COLO829 (cell line): ENCODE data around the gene VSIG10.
A peak's percentile ranks its signal among the peaks of the same experiment; 100 is the strongest.
"Not testable (repeated sequence)": the region's sequence is repeated elsewhere in the genome, so short reads cannot be mapped to it uniquely, and the experiment has no call there.

Experiments
- DNase-seq: peaks from one replicate; pipeline ENCODE4 v3.0.0; 2012; ENCODE audit warnings: low spot score

VSIG10 gene

DNA sequence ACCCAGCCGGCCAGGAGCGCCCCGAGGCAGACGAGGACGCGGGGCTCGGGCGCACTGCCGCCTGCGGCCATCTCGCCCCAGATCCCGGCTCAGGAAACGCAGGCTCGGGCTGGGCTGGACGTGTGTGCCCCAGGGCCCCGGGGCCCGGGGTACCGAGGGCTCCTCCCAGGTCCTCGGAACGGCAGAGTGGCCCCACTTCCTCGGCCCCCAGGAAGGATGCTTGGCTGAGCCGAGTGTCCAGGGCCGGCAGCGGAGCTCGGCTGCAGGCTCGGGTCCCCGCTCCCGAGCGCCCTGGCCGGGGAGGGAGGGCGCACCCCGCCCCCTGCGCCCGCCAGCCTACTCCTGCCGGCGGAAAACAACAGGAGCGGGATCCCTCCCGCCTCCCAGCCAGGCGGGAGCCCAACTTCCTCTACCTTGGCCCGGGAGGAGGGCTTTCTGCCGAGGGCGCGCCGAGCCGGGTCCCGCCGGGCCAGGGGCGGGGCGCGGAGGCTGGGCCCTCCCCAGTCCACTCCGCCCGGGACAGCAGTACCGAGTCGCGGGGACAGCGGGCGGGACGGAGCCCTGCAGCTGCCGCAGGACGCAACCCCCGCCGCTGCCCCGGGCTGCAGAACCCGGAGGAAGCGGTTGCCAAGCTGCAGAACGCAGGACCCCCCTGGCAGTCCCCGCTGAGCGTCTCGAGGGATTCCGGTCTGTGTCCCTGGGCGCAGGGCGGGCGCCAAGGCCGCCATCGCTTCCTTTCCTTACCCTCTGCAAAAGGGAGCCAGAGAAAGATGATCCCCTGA lies at the start of gene VSIG10:
Gene VSIG10, minus strand, starts transcription at position 411 of the 782 bp plus-strand sequence. Its CDS starts 340 bp downstream, at position 71.
- peak; percentile 41 for DNase-seq

DNA sequence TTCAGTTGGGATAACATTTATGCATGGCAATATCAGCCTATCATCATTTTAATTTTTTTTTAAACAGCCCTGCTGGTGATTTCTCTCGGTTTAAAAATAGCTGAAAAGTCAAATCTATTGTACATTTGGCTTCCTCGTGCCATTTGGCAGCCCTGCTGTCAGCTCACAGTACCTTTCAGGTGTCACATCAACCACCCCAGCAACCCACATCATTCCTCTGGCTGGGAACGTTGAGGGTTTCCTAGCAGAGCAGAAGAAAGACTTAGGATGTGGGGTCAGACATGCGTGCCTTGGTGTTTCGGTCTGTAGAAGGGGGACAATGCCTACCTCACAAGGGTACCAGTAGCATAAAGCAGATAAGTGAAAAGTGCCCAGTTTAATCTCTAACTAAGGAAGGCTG lies 47.9 kb upstream of the VSIG10 start:
- DNase-seq, result no peak

- no peak for DNase-seq
These were observed 46.8 kb upstream of the VSIG10 start for GRCh38 chr12:118150625-118151024.

GRCh38 chr12:118148287-118148686 lies 44.5 kb upstream of the VSIG10 start:
- no peak for DNase-seq

- DNase-seq, result no peak
These were observed 42.0 kb upstream of the VSIG10 start for GRCh38 chr12:118145798-118146156.

GRCh38 chr12:118145113-118145797 lies 41.4 kb upstream of the VSIG10 start:
- DNase-seq, result no peak

- DNase-seq, result no peak
These were observed 40.7 kb upstream of the VSIG10 start for GRCh38 chr12:118144499-118144898.

- no peak for DNase-seq
These were observed 37.0 kb upstream of the VSIG10 start for GRCh38 chr12:118140825-118141224.

- no peak for DNase-seq
These were observed 33.4 kb upstream of the VSIG10 start for GRCh38 chr12:118137148-118137678.

- DNase-seq, result no peak
These were observed 32.8 kb upstream of the VSIG10 start for GRCh38 chr12:118136559-118137003.

DNA sequence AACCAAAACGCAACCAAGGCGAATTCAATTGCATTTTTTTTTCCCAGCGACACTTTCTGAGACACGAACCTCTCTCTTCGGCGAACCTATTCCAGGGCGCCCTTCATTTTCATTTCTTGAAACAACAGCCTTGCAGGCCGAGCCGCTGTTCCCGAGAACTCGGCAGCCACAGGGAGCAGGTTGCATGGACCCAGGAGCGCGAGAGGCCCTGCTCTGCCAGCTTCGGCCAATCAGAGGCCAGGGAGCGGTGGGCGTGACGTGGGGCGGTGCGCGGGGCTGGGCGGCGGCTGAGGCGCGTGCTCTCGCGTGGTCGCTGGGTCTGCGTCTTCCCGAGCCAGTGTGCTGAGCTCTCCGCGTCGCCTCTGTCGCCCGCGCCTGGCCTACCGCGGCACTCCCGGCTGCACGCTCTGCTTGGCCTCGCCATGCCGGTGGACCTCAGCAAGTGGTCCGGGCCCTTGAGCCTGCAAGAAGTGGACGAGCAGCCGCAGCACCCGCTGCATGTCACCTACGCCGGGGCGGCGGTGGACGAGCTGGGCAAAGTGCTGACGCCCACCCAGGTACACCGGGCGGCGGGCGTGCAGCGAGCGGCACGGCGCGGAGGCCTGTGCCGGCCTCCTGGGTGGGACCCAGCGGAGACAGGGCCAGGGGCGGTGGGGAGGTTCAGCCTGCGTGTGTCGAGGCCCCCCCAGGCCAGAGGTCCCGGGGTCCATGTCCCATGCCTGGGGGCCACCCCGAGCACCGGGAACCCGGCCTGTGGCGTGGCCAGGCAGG lies 32.2 kb upstream of the VSIG10 start, which contains the start of gene PEBP1:
Gene PEBP1, plus strand, starts transcription at position 337 of the 771 bp plus-strand sequence. Its CDS starts 86 bp downstream, at position 423.
- peak; percentile 76 for DNase-seq

GRCh38 chr12:118129436-118129835 lies 25.6 kb upstream of the VSIG10 start:
- DNase-seq, result not testable (repeated sequence)

- no peak for DNase-seq
These were observed 24.1 kb upstream of the VSIG10 start for GRCh38 chr12:118127867-118128266.

GRCh38 chr12:118126119-118126757 lies 22.4 kb upstream of the VSIG10 start:
- DNase-seq, result no peak

- no peak for DNase-seq
These were observed 21.9 kb upstream of the VSIG10 start for GRCh38 chr12:118125743-118126118.

DNA sequence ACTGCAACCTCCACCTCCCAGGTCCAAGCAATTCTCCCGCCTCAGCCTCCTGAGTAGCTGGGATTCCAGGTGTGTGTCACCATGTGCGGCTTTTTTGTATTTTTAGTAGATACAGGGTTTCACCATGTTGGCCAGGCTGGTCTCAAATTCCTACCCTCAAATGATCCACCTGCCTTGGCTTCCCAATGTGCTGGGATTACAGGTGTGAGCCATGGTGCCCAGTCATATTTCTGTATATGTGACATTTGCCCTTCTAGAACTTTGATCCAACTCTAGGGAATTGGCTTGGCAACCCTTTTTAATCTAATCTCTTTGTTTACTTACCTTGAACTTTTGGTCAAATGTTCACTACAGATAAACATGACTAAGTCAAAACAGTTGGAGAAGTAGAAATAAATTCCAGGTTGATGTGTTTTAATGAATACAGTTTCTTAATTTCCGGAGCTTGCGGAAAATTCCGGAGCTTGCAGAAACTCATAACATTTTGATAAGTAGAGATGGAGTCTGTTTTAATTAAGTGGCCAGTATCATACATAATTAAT lies 20.6 kb upstream of the VSIG10 start:
- no peak for DNase-seq

GRCh38 chr12:118122264-118122663 lies 18.5 kb upstream of the VSIG10 start:
- DNase-seq, result no peak

DNA sequence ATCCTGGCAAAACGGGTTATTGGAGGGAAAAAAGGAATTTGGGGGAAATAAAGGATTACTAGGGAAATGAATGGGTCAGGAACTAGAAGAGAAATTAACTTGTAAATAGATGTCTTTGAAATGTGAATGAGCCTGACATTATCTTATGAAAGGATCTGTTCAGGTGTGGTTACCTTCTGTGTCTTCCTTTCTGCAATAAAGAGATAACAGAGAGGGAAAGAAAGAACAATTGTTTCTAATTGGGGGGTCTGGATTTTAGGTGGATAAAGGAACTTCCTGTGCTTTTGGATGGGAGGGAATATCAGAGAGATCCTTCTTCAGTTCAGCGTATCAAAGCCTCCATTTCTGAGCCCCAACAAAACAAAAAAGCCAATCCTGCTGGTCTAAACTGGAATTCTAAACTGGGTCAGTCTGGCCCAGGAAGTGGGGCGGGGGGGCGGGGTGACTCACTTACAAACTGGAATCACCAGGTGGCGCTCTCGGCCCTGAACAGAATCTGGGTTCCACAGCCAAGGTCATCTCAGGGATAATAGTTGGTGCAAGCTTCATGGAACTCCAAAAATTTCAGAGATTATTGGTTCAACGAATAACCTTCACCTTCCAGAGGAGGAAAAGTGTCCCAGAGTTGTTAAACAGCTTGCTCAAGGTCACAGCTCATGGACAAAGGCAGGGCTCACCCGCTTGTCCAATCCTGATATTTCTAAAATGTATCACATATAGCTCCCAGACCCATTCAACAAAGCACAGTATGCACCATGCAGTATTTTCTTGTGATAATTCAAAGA lies 17.0 kb upstream of the VSIG10 start:
- peak; percentile 88 for DNase-seq

- no peak for DNase-seq
These were observed 15.7 kb upstream of the VSIG10 start for GRCh38 chr12:118119449-118119879.

DNA sequence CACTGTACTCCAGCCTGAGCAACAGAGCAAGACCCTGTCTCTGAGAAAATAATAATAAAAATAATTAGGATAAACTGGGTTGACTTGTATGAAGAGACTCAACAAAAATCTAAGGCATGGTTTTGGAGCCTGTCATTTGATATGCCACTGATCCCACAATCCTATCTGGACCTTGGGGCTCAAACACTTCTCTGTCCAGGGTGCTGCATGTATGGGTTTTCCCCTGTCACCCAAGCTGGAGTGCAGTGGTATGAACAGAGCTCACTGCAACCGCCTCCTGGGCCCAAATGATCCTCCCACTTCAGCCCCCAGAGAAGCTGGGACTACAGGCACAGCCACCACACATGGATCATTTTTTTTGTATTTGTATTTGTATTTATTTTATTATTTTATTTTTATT lies 5.3 kb upstream of the VSIG10 start:
- no peak for DNase-seq

- no peak for DNase-seq
These were observed 3.9 kb upstream of the VSIG10 start for GRCh38 chr12:118107694-118108093.
